GM12878 (cell line): Measurements from ENCODE around the gene ARL5C. TPM values are rescaled to one million over a fixed set of nuclear protein-coding genes. Genes with fewer than 3 reads are reported as not detected.

Experiments
- BCL11A ChIP-seq: IDR thresholded peaks from 2 replicates; pipeline ENCODE4 v1.6.1; 2011; ENCODE audit warnings: low read depth, low read length
- BMI1 ChIP-seq: fragments of 450-650 bp; IDR thresholded peaks from 2 replicates; pipeline ENCODE4 v1.6.1; 2016; ENCODE audit warnings: mild to moderate bottlenecking, moderate library complexity, borderline replicate concordance
- CEBPB ChIP-seq, 2 experiments: fragments of 150-350 bp in 1 of 2; IDR thresholded peaks; 2 replicates each; pipeline ENCODE4 v1.6.1; 2012 to 2014; ENCODE audit warnings: low read depth in 2 of 2, low read length in 2 of 2, borderline replicate concordance in 1 of 2, inconsistent platforms in 1 of 2
- CEBPZ ChIP-seq: fragments of 150-350 bp; IDR thresholded peaks from 2 replicates; pipeline ENCODE4 v1.6.1; 2016; ENCODE audit warnings: low read depth, low read length
- FOXK2 ChIP-seq: fragments of 450-650 bp; IDR thresholded peaks from 2 replicates; pipeline ENCODE4 v1.6.1; 2017; ENCODE audit warnings: mild to moderate bottlenecking, moderate library complexity
- GATAD2B ChIP-seq: fragments of 450-650 bp; conservative IDR thresholded peaks from 2 replicates; pipeline ENCODE4 v1.6.1; 2017; ENCODE audit warnings: low read depth, mild to moderate bottlenecking, moderate library complexity
- KAT2A ChIP-seq: conservative IDR thresholded peaks from 2 replicates; pipeline ENCODE4 v1.6.1; 2011; ENCODE audit warnings: low read depth, low read length; ENCODE audit not compliant: control insufficient read depth
- MYB ChIP-seq: fragments of 150-350 bp; IDR thresholded peaks from 2 replicates; pipeline ENCODE4 v1.6.1; 2014; ENCODE audit warnings: mild to moderate bottlenecking, low read depth, low read length, borderline replicate concordance
- NFYB ChIP-seq: IDR thresholded peaks from 2 replicates; pipeline ENCODE4 v1.6.1; 2011; ENCODE audit warnings: low read depth, mild to moderate bottlenecking, low read length, improper control_type of control experiment, moderate library complexity; ENCODE audit not compliant: insufficient read depth
- NKRF ChIP-seq: fragments of 450-650 bp; conservative IDR thresholded peaks from 2 replicates; pipeline ENCODE4 v1.6.1; 2017; ENCODE audit warnings: mild to moderate bottlenecking, moderate library complexity
- PBX3 ChIP-seq: IDR thresholded peaks from 2 replicates; pipeline ENCODE4 v1.6.1; 2011; ENCODE audit warnings: mild to moderate bottlenecking, low read depth, low read length, moderate library complexity; ENCODE audit not compliant: insufficient replicate concordance
- POLR2AphosphoS2 ChIP-seq: IDR thresholded peaks from 2 replicates; pipeline ENCODE4 v1.6.1; 2011; ENCODE audit warnings: low read depth, mild to moderate bottlenecking, low read length, improper control_type of control experiment, moderate library complexity
- RAD51 ChIP-seq: fragments of 450-650 bp; IDR thresholded peaks from 2 replicates; pipeline ENCODE4 v1.6.1; 2016; ENCODE audit warnings: moderate library complexity, mild to moderate bottlenecking, inconsistent platforms
- RB1 ChIP-seq: fragments of 450-650 bp; formaldehyde crosslinking; IDR thresholded peaks from 2 replicates; pipeline ENCODE4 v1.6.1; 2017; ENCODE audit warnings: mild to moderate bottlenecking, borderline replicate concordance
- RELA ChIP-seq: fragments of 450-650 bp; IDR thresholded peaks from 2 replicates; pipeline ENCODE4 v1.8.0; 2014; ENCODE audit warnings: borderline replicate concordance; ENCODE audit not compliant: partially characterized antibody
- SMC3 ChIP-seq: IDR thresholded peaks from 2 replicates; pipeline ENCODE4 v1.6.1; 2011; ENCODE audit warnings: low read length, improper control_type of control experiment, borderline replicate concordance
- USF1 ChIP-seq: IDR thresholded peaks from 2 replicates; pipeline ENCODE4 v1.6.1; 2011; ENCODE audit warnings: borderline replicate concordance, low read depth, mild to moderate bottlenecking, moderate library complexity, mixed read lengths, low read length; ENCODE audit not compliant: insufficient read depth; ENCODE audit errors: extremely low read length
- ZBTB40 ChIP-seq: fragments of 450-650 bp; IDR thresholded peaks from 2 replicates; pipeline ENCODE4 v1.6.1; 2016; ENCODE audit warnings: mild to moderate bottlenecking, moderate library complexity, borderline replicate concordance
- ZNF622 ChIP-seq: fragments of 450-650 bp; IDR thresholded peaks from 2 replicates; pipeline ENCODE4 v1.6.1; 2017; ENCODE audit warnings: mild to moderate bottlenecking, inconsistent platforms
- polyA plus RNA-seq, 11 experiments: library from polyadenylated mRNA; depleted of rRNA in 4 of 11; unstranded in 6 of 11; stranded (reverse) in 5 of 11; fragments of >200 nt; fragmentation: Nextera tagmentation in 4 of 11; fragmentation: Illumina TruSeq in 1 of 11; extraction: Ambion mirVana in 4 of 11; extraction: Trizol in 1 of 11; gene quantifications; 1 replicate in 1 of 11; 2 replicates in 10 of 11; pipeline versions ENCODE4 v1.2.1 to v1.2.3, GENCODE V29; 2011 to 2016; ENCODE audit warnings: inconsistent platforms in 2 of 11, missing spikeins in 2 of 11, low read depth in 1 of 11
- total RNA-seq, 4 experiments: library from RNA; depleted of rRNA in 3 of 4; stranded (reverse); fragments of >200 nt in 3 of 4; fragmentation: Illumina TruSeq in 1 of 4; extraction: Trizol in 1 of 4; gene quantifications; 2 replicates each; pipeline versions ENCODE4 v1.2.1 to v1.2.3, GENCODE V29; 2013 to 2021

ARL5C gene
- total and polyA plus RNA-seq, 10 of the 15 experiments (the other 5 are each of a cell fraction or from before 2014, with no cell fraction given): not detected

GRCh38 chr17:39164675-39165143 is 1.3 kb downstream of the ARL5C start (continued):
- TF ChIP-seq POLR2AphosphoS2: no peak
- no peak for TF ChIP-seq MYB
- TF ChIP-seq GATAD2B: no peak
- TF ChIP-seq KAT2A: no peak
- peak; percentile 87 for TF ChIP-seq NFYB
- no peak for TF ChIP-seq ZNF622
- no peak for TF ChIP-seq ZBTB40
- no peak for TF ChIP-seq BMI1
- TF ChIP-seq RELA: peak; percentile 20
- peak; percentile 26; the same call in 1 of the 2 replicates for TF ChIP-seq SMC3
- no peak for TF ChIP-seq BCL11A
- no peak for TF ChIP-seq NKRF
- TF ChIP-seq RB1: peak; percentile 61; the same call in 1 of the 2 replicates
- no peak for TF ChIP-seq CEBPB (IDR thresholded peaks at IDR 0.05; ENCODE audit: borderline replicate concordance in 1 of 2, low read depth in 2 of 2, low read length in 2 of 2)
- TF ChIP-seq RAD51: no peak
- no peak for TF ChIP-seq USF1
- TF ChIP-seq FOXK2: no peak
- TF ChIP-seq PBX3: peak; percentile 98
- no peak for TF ChIP-seq CEBPZ
